Measurements from ENCODE around the gene ZKSCAN3.

DNA sequence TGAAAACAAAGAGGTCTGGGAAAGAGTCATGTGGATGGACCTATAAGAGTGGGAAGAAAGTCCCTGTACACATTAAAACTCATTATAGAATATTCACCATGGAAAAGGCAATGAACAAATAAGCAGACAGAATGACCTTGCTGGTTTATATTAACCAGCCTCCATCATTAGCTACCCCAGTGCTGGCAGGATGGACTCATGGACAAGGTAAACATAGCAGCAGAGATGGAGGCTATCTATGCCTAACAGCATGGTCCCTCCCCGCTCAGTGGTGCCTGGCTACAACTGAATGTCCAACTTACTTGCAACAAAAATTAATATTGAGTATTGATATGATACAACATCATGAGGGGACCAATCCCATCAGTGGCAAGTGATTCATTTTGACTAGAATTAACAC, 4.5 kb upstream of the ZKSCAN3 start:
- TF ChIP-seq, protein P1, sequence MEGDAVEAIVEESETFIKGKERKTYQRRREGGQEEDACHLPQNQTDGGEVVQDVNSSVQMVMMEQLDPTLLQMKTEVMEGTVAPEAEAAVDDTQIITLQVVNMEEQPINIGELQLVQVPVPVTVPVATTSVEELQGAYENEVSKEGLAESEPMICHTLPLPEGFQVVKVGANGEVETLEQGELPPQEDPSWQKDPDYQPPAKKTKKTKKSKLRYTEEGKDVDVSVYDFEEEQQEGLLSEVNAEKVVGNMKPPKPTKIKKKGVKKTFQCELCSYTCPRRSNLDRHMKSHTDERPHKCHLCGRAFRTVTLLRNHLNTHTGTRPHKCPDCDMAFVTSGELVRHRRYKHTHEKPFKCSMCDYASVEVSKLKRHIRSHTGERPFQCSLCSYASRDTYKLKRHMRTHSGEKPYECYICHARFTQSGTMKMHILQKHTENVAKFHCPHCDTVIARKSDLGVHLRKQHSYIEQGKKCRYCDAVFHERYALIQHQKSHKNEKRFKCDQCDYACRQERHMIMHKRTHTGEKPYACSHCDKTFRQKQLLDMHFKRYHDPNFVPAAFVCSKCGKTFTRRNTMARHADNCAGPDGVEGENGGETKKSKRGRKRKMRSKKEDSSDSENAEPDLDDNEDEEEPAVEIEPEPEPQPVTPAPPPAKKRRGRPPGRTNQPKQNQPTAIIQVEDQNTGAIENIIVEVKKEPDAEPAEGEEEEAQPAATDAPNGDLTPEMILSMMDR (conservative IDR thresholded peaks at IDR 0.05; ENCODE audit: low read depth, low read length), result no peak
- TF ChIP-seq POLR2A (IDR thresholded peaks at IDR 0.05; ENCODE audit: low read depth, low read length) (no peak), SMC3 (IDR thresholded peaks at IDR 0.05; ENCODE audit: low read depth, low read length) (no peak), MXI1 (IDR thresholded peaks at IDR 0.05; ENCODE audit: borderline replicate concordance, low read depth, low read length) (no peak), NFE2L2 (IDR thresholded peaks at IDR 0.05; ENCODE audit: low read depth, low read length) (no peak), USF2 (IDR thresholded peaks at IDR 0.05; ENCODE audit: low read depth, low read length) (no peak), RAD21 (IDR thresholded peaks at IDR 0.05; ENCODE audit: low read length) (no peak), FOS (IDR thresholded peaks at IDR 0.05; ENCODE audit: low read depth, low read length) (no peak), RFX5 (IDR thresholded peaks at IDR 0.05; ENCODE audit: low read depth, low read length) (no peak), MAFK (IDR thresholded peaks at IDR 0.05; ENCODE audit: low read depth, low read length) (no peak), ELK1 (IDR thresholded peaks at IDR 0.05; ENCODE audit: borderline replicate concordance, low read depth, low read length) (no peak), BHLHE40 (IDR thresholded peaks at IDR 0.05; ENCODE audit: low read depth, low read length) (no peak), CEBPB (IDR thresholded peaks at IDR 0.05; ENCODE audit: low read depth, low read length) (no peak)
